HUES6 (cell line): ENCODE results near the gene CCDC80.

Source experiments
- H3K27ac ChIP-seq: 2 replicates; pipeline ENCODE4 v1.7.0; 2013; ENCODE audit warnings: low read depth, mild to moderate bottlenecking, low read length, inconsistent platforms
- H3K27me3 ChIP-seq: 2 replicates; pipeline ENCODE4 v1.6.1; 2013; ENCODE audit warnings: low read length; ENCODE audit not compliant: control insufficient read depth, insufficient read depth
- H3K36me3 ChIP-seq: 2 replicates; pipeline ENCODE4 v1.6.1; 2013; ENCODE audit warnings: low read length; ENCODE audit not compliant: control insufficient read depth, insufficient read depth
- H3K4me1 ChIP-seq: 2 replicates; pipeline ENCODE4 v1.6.1; 2013; ENCODE audit warnings: low read length; ENCODE audit not compliant: control insufficient read depth, insufficient read depth
- H3K4me3 ChIP-seq: 2 replicates; pipeline ENCODE4 v1.5.1; 2013; ENCODE audit warnings: low read depth, low read length
- H3K9ac ChIP-seq: one replicate; pipeline ENCODE4 v1.6.1; 2013; ENCODE audit warnings: mild to moderate bottlenecking, low read length
- H3K9me3 ChIP-seq: 2 replicates; pipeline ENCODE4 v1.6.1; 2013; ENCODE audit warnings: low read depth, low read length; ENCODE audit not compliant: control insufficient read depth, insufficient read depth

Gene CCDC80

GRCh38 chr3:112654979-112655378, 14.0 kb upstream of the CCDC80 start:
- no peaks in the 10 kb centered on the region for H3K36me3 ChIP-seq
- H3K9me3 ChIP-seq: no peaks in the 10 kb centered on the region
- no peaks in the 10 kb centered on the region for H3K27me3 ChIP-seq
- no peak overlapping the region for H3K9ac ChIP-seq
- H3K27ac ChIP-seq: no peak overlapping the region
- H3K4me3 ChIP-seq: no peak overlapping the region
- H3K4me1 ChIP-seq: no peaks in the 10 kb centered on the region

- Histone ChIP-seq H3K9ac (no peak overlapping the region), H3K27ac (no peak overlapping the region), H3K4me1 (no peaks in the 10 kb centered on the region), H3K4me3 (no peak overlapping the region), H3K36me3 (no peaks in the 10 kb centered on the region), H3K9me3 (no peaks in the 10 kb centered on the region), H3K27me3 (no peaks in the 10 kb centered on the region)
Measured at GRCh38 chr3:112654492-112654891, 13.5 kb upstream of the CCDC80 start.

- no peak overlapping the region for H3K27ac ChIP-seq
- no peak overlapping the region for H3K4me3 ChIP-seq
- no peak overlapping the region for H3K9ac ChIP-seq
- H3K36me3 ChIP-seq: no peaks in the 10 kb centered on the region
- no peaks in the 10 kb centered on the region for H3K27me3 ChIP-seq
- H3K9me3 ChIP-seq: no peaks in the 10 kb centered on the region
- no peaks in the 10 kb centered on the region for H3K4me1 ChIP-seq
Measured at GRCh38 chr3:112653881-112654300, 12.9 kb upstream of the CCDC80 start.

- no peak overlapping the region for H3K4me3 ChIP-seq
- H3K36me3 ChIP-seq: no peaks in the 10 kb centered on the region
- no peak overlapping the region for H3K27ac ChIP-seq
- H3K9me3 ChIP-seq: no peaks in the 10 kb centered on the region
- no peaks in the 10 kb centered on the region for H3K27me3 ChIP-seq
- H3K4me1 ChIP-seq: no peaks in the 10 kb centered on the region
- no peak overlapping the region for H3K9ac ChIP-seq
Measured at GRCh38 chr3:112653209-112653871, 12.4 kb upstream of the CCDC80 start.

- H3K4me3 ChIP-seq: no peak overlapping the region
- no peak overlapping the region for H3K27ac ChIP-seq
- no peak overlapping the region for H3K9ac ChIP-seq
- H3K4me1 ChIP-seq: peaks cover 15% of the 10 kb centered on the region
- H3K36me3 ChIP-seq: no peaks in the 10 kb centered on the region
- H3K27me3 ChIP-seq: no peaks in the 10 kb centered on the region
- H3K9me3 ChIP-seq: no peaks in the 10 kb centered on the region
Measured at GRCh38 chr3:112651516-112651915, 10.6 kb upstream of the CCDC80 start.

GRCh38 chr3:112651071-112651470, 10.1 kb upstream of the CCDC80 start:
- H3K27me3 ChIP-seq: no peaks in the 10 kb centered on the region
- H3K4me1 ChIP-seq: peaks cover 18% of the 10 kb centered on the region
- H3K36me3 ChIP-seq: no peaks in the 10 kb centered on the region
- no peak overlapping the region for H3K4me3 ChIP-seq
- no peak overlapping the region for H3K9ac ChIP-seq
- no peaks in the 10 kb centered on the region for H3K9me3 ChIP-seq
- no peak overlapping the region for H3K27ac ChIP-seq

- Histone ChIP-seq H3K4me3 (no peak overlapping the region), H3K27me3 (no peaks in the 10 kb centered on the region), H3K36me3 (no peaks in the 10 kb centered on the region), H3K9me3 (no peaks in the 10 kb centered on the region), H3K4me1 (peaks cover 18% of the 10 kb centered on the region), H3K27ac (no peak overlapping the region), H3K9ac (no peak overlapping the region)
Measured at GRCh38 chr3:112650482-112650881, 9.5 kb upstream of the CCDC80 start.

- no peak overlapping the region for H3K4me3 ChIP-seq
- no peaks in the 10 kb centered on the region for H3K27me3 ChIP-seq
- H3K4me1 ChIP-seq: peaks cover 20% of the 10 kb centered on the region
- H3K27ac ChIP-seq: no peak overlapping the region
- no peaks in the 10 kb centered on the region for H3K36me3 ChIP-seq
- no peak overlapping the region for H3K9ac ChIP-seq
- H3K9me3 ChIP-seq: no peaks in the 10 kb centered on the region
Measured at GRCh38 chr3:112649478-112649735, 8.5 kb upstream of the CCDC80 start.

- Histone ChIP-seq H3K27ac (no peak overlapping the region; the same call in 1 of the 2 replicates), H3K27me3 (no peaks in the 10 kb centered on the region), H3K9ac (no peak overlapping the region), H3K9me3 (no peaks in the 10 kb centered on the region), H3K4me1 (peaks cover 40% of the 10 kb centered on the region), H3K4me3 (no peak overlapping the region; the same call in 1 of the 2 replicates), H3K36me3 (no peaks in the 10 kb centered on the region)
Measured at GRCh38 chr3:112647122-112647521, 6.2 kb upstream of the CCDC80 start.

- Histone ChIP-seq H3K27ac (no peak overlapping the region; the same call in 1 of the 2 replicates), H3K9me3 (no peaks in the 10 kb centered on the region), H3K27me3 (no peaks in the 10 kb centered on the region), H3K4me1 (peaks cover 45% of the 10 kb centered on the region), H3K9ac (no peak overlapping the region), H3K36me3 (no peaks in the 10 kb centered on the region), H3K4me3 (no peak overlapping the region; the same call in 1 of the 2 replicates)
Measured at GRCh38 chr3:112646623-112647022, 5.7 kb upstream of the CCDC80 start.

- peaks cover 64% of the 10 kb centered on the region for H3K4me1 ChIP-seq
- no peaks in the 10 kb centered on the region for H3K27me3 ChIP-seq
- H3K9ac ChIP-seq: no peak overlapping the region
- H3K4me3 ChIP-seq: no peak overlapping the region
- H3K27ac ChIP-seq: no peak overlapping the region
- no peaks in the 10 kb centered on the region for H3K36me3 ChIP-seq
- no peaks in the 10 kb centered on the region for H3K9me3 ChIP-seq
Measured at GRCh38 chr3:112644453-112644852, 3.5 kb upstream of the CCDC80 start.
